Epithelial cell of proximal tubule (primary cell): ENCODE results near the gene AAGAB. TPM values are rescaled to one million over a fixed set of nuclear protein-coding genes. Genes with fewer than 3 reads are reported as not detected.

Experiments
- DNase-seq: peaks from one replicate; pipeline ENCODE4 v3.0.0-alpha.2; 2011; ENCODE audit warnings: low read depth
- H3K4me3 ChIP-seq: 2 replicates; pipeline ENCODE4 v1.5.1; 2011; ENCODE audit warnings: low read depth, mild to moderate bottlenecking, low read length
- total RNA-seq: library from RNA; depleted of rRNA; stranded (reverse); fragments of >200 nt; gene quantifications from 2 replicates; pipeline ENCODE4 v1.2.3, GENCODE V29; 2015
- TF ChIP-seq, protein P1 (sequence below): conservative IDR thresholded peaks from 2 replicates; pipeline ENCODE4 v1.5.1; 2012; ENCODE audit warnings: low read depth, mild to moderate bottlenecking, low read length

Gene AAGAB
- total RNA-seq, 1 donor from 2014 or later, result 41.5 TPM

- no peak overlapping the region for H3K4me3 ChIP-seq
- no peak for DNase-seq
- TF ChIP-seq, protein P1, sequence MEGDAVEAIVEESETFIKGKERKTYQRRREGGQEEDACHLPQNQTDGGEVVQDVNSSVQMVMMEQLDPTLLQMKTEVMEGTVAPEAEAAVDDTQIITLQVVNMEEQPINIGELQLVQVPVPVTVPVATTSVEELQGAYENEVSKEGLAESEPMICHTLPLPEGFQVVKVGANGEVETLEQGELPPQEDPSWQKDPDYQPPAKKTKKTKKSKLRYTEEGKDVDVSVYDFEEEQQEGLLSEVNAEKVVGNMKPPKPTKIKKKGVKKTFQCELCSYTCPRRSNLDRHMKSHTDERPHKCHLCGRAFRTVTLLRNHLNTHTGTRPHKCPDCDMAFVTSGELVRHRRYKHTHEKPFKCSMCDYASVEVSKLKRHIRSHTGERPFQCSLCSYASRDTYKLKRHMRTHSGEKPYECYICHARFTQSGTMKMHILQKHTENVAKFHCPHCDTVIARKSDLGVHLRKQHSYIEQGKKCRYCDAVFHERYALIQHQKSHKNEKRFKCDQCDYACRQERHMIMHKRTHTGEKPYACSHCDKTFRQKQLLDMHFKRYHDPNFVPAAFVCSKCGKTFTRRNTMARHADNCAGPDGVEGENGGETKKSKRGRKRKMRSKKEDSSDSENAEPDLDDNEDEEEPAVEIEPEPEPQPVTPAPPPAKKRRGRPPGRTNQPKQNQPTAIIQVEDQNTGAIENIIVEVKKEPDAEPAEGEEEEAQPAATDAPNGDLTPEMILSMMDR, result no peak
Observed at GRCh38 chr15:67207555-67208207, 46.8 kb downstream of the AAGAB start.

DNA sequence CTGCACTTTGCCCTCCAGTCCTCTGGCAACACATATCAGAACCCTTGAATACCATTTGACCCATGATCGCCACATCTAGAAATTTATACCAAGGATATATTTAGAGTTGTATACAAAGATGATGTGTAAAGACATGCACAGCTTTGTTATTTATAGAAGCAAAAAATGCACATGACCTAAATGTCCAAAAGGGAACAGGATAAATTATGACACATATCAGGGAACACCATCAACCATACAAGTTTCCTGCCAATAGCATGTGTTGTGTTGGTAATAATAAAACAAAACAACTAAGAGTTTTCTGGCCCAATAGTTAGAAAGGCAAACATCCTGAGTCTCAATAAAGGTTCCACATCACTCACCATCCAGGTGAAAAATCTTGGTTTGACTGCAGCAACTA, 51.5 kb downstream of the AAGAB start:
- no peak for DNase-seq
- no peak overlapping the region for H3K4me3 ChIP-seq
- TF ChIP-seq, protein P1, result no peak

DNA sequence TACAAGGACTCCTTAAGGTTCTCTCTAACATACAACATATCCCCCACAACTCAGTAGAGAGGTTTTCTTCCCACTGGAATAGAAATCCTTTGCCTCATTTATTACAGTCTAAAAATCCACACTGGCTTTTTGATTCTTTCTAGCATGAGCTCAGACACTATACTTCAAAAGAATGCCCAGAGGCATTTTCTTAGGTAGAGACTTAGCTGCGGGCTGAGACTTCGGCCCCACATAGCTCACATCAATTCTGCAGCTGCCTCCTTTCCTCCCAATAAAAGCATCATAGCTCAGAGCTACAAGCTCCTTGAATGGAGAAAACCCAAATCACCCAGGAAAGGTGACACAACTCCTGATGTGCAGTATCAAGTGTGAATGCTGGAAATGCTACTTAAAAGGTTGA, 52.4 kb downstream of the AAGAB start:
- TF ChIP-seq, protein P1, result no peak
- no peak for DNase-seq
- no peak overlapping the region for H3K4me3 ChIP-seq

GRCh38 chr15:67201136-67201535, 53.3 kb downstream of the AAGAB start:
- H3K4me3 ChIP-seq, result no peak overlapping the region
- DNase-seq, result no peak
- TF ChIP-seq, protein P1, result no peak

DNA sequence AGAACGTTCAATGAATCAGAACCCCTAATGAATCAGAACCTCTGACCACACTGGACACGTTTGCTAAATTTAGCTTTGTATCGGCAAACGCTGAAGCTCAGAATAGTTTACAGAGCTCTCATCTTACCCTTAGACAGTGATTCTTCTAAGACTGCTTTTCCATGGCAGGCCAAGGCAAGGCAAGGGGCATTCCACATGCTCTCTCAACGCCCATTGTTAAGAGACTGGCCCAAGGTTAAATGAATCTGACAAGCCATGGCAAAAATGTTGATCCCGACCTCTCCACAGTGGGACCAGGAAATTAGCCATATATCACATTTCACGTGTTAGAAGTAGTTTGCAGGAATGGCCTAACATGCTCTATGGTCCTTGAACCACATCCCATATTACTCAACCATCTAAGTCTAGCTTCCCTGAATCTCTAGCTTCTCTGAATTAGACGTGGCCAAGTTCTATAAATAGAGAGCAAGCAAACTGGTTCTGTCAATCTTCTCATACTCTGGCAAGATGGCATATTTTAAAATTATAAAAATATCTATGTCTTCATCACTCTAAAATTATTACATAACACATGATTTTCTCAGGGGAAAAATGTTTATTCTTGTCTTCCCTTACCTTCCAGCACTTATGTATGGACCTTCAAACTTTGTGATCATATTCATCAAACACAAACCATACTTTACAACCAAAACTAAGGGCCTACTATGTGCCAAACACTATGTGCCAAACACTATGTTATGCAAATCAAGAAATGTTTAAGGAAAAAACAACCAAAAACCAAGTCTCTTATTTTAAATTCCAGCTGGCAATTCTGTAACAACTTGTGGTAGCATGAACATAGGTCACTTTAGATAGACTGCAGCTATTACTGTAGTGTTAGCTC, 54.3 kb downstream of the AAGAB start:
- H3K4me3 ChIP-seq, result no peak overlapping the region
- TF ChIP-seq, protein P1, result no peak
- no peak for DNase-seq

DNA sequence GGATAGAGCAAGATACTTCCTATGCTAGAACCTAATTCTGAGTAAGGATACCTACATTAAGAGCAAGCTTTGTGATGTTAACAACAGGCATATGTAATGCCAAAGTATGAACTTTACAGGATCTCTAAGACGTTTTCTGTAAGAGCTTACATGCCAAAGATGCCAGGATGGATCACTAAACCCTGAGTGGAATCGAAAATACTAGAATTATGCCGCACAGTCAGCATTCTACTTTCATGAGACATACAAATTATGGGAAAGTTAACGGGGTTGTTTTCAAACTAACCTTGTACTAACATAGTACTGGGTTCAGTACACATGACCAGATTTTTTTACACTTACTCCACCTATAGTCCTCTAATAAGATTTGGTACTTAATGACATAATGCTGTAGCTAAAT, 55.1 kb downstream of the AAGAB start:
- H3K4me3 ChIP-seq, result no peak overlapping the region
- DNase-seq, result no peak
- TF ChIP-seq, protein P1, result no peak
